HG03520 (cell line): ENCODE data around the gene DBN1.

Experiments used
- ATAC-seq: cut with Tn5 transposase; IDR thresholded peaks from one replicate; pipeline ENCODE4 v1.9.1; 2021; ENCODE audit warnings: mild to moderate bottlenecking, moderate library complexity; ENCODE audit not compliant: unreplicated experiment

Gene DBN1

DNA sequence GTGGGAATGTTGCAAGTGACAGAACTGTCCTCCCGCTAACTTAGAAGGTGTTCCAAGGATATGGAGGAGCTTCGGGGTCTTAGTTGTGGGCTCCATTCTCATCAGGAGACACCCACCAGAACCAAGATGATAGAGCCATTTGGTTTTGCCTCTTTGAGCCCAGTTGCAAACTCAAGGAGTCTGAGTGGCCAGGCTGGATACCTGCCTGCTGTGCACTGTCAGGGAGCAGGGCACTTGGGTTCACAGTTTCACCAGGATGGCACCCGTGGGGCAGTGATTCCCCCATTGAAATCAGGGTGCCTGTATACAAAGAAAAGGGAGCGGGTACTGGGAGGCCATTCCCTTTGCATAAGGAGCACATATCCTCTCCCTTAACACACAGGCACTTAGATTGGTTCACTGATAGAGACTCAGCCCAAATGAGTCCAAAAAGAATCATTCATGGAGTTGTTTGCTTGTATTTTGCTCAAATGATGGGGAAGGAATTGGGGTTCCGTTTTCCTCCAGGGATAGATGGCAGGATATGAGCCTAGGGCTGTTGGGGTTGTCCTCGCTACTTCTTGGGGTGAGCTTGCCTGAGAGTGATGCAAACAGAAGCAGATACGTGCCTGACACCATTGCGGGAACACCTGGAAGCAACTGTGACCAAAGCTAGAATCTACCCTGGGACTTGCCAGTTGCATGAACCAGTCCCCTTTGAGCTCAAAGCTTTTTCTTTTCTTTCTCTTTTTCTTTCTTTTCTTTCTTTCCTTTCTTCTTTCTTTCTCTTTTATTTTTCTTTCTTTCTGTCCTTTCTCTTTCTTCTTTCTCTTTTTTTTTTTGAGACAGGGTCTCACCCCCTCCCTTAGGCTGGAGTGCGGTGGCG, 28.1 kb downstream of the DBN1 start:
- no peak for ATAC-seq

GRCh38 chr5:177444106-177445051, 29.1 kb downstream of the DBN1 start:
- ATAC-seq: no peak

DNA sequence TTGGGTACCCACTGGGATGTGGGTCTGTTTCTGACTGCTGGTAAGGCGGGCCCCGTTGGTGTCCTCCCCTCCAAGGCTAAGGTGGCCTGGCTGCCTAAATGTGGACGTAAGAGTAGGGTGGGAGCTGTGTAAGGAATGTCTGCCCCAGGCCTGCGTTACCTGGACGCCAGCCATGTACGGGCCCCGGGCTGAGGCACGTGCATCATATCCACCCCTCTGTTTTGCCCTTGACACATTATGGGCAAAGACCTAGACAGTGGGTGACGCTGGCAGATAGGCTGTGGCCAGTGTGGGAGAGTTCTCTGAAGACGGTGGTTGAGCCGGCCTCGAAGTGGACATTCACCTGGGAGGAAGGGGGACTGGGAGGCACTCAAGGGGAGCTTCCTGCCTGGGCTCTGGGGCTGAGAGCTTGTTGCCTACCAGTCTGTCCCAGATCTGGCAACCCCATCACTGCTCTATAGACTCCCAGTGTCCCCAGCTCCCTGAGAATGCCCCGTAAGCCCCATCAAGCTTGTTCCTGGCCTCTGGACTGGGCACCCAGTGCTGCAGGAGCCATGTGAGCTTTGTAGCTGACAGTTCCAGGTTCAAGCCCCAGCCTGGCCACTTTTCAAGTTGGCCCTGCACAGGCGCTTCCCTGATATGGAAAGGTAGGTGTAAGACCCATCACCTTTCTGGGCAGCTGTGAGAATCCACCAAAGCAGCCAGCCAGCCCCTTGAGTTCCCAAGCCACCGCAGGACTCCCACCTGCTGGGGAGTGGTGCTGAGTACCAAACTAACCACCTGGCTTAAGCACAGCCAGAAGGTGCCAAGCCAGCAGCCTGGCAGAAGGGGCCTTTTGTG, 30.1 kb downstream of the DBN1 start:
- ATAC-seq: no peak

DNA sequence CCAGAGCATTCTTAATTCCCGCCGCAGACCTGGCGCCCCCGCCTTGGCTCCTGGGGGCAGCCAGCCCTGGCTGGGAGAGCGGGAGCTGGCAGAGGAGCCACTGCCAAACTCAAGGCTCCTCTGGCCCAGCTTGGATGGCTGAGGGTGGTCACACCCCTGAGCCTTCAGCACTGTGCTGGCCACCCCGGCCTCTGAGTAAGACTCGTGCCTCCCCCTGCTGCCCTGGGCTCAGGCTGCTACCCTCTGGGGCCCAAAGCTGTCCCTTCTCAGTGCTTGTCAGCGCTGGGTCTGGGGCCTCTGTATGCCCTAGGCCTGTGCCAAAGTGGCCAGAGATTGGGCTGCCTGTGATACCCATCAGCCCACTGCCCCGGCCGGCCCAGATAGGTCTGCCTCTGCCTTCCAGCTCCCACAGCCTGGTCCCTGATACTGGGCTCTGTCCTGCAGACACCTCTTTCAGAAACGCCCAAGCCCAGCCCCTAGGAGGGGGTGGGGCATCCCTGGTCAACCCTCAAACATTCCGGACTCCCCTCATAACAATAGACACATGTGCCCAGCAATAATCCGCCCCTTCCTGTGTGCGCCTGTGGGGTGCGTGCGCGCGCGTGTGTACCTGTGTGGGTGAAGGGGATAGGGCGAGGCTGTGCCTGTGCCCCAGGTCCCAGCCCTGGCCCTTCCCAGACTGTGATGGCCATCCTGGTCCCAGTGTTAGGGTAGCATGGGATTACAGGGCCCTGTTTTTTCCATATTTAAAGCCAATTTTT, 31.2 kb downstream of the DBN1 start:
- no peak for ATAC-seq

- ATAC-seq: no peak
Measured at GRCh38 chr5:177440990-177441780, 32.2 kb downstream of the DBN1 start.

- no peak for ATAC-seq
Measured at GRCh38 chr5:177440211-177440989, 33.0 kb downstream of the DBN1 start.

DNA sequence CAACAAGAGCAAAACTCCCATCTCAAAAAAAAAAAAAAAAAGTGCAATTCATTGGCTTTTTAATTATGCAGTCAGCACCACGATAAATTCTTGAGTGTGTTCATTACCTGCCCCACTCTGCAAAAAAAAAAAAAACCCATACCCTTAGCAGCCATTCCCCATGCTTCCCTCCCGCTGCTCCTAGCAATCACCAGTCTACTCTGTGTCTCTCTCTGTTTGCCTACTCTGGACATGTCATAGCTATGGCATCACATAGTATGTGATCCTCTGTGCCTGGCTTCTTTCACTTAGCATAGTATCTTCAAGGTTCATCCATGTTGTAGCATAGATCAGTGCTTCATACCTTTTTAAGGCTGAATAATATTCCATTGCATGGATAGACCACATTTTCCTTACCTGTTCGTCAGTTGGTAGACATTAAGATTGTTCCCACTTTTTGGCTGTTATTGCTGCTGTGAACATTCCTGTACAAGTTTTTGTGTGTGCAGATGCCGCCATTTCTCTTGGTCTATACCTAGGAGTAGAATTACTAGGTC, 33.8 kb downstream of the DBN1 start:
- ATAC-seq: no peak

DNA sequence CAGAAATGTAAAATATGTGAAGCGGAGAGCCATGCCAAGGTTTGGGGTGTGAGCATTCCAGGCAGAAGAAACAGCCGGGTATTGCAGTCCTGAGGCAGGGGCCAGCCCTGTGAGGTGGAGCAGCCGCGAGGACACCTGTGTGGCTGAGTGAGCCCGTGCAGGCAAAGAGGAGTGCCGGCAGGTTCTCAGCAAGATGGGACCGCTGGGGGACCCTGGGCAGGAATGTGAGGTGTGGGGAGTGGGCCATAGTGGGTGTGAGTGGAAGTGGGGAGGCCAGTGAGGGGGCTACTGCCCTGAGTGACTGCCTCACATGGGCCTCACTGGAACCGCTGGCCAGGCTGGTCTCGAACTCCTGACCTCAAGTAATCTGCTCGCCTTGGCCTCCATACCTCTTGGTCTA, 35.0 kb downstream of the DBN1 start:
- no peak for ATAC-seq

DNA sequence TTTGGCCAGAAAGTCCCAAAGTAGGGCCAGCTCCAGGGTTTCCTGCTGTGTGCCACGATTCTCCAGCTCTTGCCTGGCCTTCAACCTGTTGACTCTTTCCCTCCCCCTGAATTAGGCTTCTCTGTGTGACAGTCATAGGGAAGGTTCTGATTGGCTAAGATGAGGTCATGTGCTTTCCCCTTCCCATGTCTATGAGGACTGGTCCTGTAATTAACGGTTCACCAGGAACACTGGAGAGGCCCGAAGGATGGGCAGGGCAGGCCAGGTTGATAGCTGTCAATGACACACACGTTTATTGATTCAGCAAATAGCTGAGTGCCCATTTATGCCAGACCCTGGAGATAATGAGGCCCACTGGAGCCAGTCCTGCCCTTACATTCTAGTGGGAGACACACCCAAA, 35.8 kb downstream of the DBN1 start:
- ATAC-seq: no peak

DNA sequence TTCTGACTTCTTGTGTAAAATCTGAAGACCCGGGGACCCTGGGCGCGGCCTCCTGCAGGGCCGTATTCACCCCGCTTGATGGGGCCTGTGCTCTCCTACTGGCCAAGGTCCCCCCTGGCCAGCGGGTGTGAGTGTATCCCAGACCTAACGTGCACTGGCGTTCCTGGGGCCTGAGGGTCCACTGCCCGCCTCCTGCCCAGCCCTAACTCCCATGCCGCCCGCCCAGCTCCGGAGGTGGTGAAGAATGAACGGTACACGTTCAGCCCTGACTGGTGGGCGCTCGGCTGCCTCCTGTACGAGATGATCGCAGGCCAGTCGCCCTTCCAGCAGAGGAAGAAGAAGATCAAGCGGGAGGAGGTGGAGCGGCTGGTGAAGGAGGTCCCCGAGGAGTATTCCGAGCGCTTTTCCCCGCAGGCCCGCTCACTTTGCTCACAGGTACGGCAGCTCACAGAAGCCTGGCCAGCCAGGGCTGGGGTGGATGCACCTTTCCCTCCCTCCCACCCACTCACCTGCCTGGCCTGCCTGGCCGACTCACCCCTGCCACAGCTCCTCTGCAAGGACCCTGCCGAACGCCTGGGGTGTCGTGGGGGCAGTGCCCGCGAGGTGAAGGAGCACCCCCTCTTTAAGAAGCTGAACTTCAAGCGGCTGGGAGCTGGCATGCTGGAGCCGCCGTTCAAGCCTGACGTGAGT, 37.4 kb downstream of the DBN1 start:
- ATAC-seq: no peak

- ATAC-seq: no peak
Measured at GRCh38 chr5:177434942-177435738, 38.3 kb downstream of the DBN1 start.

DNA sequence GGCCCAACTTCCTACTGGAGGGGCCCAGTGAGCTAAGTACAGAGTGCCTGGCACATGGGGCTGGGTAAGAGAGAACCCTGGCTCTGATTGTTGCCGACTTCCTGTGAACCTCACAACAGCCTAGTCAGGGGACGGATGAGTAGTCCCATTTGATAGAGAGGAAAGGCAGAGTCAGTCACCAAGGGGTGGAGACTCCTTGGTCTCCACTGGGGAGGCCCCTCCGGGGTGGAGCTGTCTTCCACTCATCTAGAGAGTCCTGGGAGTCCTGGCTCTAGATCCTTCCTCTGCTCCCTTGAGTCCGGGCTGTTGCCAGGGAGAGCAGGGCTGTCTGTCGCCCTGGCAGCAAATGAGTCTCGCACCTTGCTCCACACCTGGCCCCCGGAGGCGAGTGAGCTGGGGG, 39.0 kb downstream of the DBN1 start:
- no peak for ATAC-seq

DNA sequence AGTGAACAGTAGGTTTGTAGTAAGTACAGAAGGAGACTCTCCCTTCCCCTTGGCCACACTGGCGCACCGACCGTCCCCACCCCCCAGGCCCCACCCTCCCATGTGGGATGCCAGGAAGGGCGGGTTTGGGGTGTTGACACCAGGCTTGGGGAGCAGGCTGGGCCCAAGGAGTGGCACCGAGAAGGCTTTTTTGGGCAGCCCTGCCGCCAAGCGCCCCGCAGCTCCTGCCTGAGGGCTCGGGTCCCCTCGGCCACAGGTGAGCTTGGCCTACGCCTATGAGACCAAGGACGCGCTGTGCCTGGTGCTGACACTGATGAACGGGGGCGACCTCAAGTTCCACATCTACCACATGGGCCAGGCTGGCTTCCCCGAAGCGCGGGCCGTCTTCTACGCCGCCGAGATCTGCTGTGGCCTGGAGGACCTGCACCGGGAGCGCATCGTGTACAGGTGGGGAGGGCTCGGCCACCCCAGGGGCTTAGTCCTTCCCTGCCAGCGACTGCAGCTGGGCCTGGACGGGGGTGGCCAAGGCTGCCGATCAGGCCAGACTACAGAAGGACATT, 39.7 kb downstream of the DBN1 start:
- no peak for ATAC-seq

DNA sequence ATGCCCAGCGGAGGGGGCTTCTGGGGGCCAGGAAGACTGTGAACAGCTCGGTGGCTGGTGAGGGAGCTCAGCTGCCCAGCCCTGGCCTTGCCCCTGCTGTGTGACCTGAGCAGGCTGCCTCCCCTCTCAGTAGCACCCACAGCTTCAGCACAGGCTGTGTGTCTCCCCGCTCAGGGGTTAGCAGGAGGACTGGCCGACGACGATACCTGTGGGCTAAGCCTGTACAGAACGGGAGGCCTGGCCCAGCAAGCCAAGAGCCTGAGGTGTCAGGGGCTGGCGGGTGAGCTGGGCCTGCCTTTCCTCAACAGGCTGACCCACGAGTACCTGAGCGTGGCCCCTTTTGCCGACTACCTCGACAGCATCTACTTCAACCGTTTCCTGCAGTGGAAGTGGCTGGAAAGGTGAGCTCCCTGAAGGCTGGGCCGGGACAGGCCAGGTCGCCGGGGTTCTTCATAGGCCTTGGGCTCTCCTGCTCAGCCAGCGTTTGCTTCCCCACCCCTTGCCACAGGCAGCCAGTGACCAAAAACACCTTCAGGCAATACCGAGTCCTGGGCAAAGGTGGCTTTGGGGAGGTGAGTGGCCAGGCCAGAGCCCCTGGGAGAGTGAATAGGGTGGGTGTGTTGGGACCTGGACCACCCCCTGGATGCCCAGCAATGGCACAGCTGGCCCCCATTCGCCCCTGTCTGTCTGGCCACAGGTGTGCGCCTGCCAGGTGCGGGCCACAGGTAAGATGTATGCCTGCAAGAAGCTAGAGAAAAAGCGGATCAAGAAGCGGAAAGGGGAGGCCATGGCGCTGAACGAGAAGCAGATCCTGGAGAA, 40.4 kb downstream of the DBN1 start:
- no peak for ATAC-seq

- no peak for ATAC-seq
Measured at GRCh38 chr5:177432143-177432838, 41.1 kb downstream of the DBN1 start.
